HG03108 (cell line): Measurements from ENCODE around the gene HSPA13.
A peak's percentile ranks its signal among the peaks of the same experiment; 100 is the strongest.
"Not testable (repeated sequence)": the region's sequence is repeated elsewhere in the genome, so short reads cannot be mapped to it uniquely, and the experiment has no call there.

Experiments
- ATAC-seq: cut with Tn5 transposase; IDR thresholded peaks from one replicate; pipeline ENCODE4 v1.9.1; 2021; ENCODE audit warnings: moderate library complexity; ENCODE audit not compliant: unreplicated experiment

HSPA13 gene, protein sequence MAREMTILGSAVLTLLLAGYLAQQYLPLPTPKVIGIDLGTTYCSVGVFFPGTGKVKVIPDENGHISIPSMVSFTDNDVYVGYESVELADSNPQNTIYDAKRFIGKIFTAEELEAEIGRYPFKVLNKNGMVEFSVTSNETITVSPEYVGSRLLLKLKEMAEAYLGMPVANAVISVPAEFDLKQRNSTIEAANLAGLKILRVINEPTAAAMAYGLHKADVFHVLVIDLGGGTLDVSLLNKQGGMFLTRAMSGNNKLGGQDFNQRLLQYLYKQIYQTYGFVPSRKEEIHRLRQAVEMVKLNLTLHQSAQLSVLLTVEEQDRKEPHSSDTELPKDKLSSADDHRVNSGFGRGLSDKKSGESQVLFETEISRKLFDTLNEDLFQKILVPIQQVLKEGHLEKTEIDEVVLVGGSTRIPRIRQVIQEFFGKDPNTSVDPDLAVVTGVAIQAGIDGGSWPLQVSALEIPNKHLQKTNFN

DNA sequence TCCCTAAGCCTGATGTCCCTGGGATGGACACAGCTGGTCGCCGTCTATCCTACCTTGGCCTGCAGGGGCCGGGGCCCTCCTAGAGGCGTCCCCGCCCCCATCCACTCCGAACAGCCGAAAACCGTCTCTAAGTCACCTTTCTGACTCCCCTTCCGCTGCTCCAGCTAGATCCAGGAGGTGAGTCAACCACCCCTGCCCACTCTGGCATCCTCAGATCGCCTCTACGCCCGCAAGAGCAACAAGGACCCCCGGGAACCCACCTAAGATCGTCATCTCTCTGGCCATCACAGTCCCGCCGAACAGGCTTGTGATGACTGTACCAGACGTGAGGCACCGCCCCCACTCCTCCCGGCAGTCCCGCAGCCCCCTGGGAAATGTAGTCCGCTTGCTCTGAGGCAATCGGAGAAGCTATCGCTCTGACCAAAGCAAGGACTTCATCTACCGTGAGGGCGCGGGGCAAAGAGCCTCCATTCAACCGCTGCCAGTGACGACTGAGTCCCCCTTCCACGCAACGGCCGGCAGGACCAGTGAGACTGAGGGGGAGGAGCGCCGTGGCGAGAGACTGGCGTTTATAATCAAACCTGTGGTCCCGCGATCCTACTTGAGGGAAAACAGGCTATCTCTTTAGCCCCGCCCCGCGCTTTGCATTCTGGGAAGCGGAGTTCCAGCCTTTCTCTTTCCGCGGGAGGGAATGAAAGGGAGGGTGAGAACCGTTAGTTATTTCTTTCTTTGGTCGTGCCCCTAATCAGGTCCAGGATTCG lies at the start of gene HSPA13:
Gene HSPA13 (minus strand): TSS at position 312 of the 761 bp plus-strand sequence. CDS start 27 bp downstream, at position 285.
- peak; percentile 99 for ATAC-seq

DNA sequence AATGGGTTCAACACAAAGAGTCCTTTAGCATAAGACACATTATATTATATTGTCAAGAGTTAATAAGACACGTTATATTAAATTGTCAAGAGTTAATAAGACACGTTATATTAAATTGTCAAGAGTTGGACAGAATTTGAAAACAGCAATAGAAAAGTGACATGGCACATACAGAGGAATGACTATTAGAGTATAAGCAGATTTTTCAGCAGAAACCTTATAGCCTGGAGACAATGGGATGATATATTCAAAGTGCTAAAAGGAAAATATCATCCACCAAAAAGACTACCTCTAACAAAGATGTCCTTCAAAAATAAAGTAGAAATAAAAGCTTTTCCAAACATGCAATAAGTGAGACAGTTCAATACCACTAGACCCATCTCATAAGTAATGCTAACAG lies 36.0 kb upstream of the HSPA13 start:
- no peak for ATAC-seq

DNA sequence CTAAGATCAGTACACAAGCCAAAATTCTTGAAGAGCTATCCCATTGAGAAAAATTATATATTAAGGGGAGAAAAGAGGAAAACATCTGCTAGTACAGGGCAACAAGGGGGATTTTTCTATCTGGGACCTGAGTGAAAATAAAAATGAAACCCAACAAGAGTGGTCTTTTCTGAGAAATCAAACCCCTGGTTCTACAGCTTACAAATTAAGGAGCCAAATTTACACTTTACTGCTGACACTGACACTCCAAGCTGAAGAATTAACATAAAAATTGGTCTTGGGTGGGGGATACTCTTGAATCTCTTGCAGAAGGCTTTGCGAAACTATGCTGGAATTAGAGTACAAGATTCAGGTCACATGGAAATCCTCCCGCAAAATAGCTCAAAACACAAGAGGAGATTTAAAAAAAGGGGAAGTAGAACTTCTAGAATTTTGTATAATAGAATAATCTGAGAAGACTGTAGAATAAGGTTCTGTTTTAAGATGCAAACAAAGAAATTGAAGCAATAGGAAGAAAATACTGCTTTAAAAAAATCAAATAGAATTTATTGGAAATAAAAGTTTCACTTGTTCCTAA lies 32.1 kb upstream of the HSPA13 start:
- ATAC-seq, result no peak

DNA sequence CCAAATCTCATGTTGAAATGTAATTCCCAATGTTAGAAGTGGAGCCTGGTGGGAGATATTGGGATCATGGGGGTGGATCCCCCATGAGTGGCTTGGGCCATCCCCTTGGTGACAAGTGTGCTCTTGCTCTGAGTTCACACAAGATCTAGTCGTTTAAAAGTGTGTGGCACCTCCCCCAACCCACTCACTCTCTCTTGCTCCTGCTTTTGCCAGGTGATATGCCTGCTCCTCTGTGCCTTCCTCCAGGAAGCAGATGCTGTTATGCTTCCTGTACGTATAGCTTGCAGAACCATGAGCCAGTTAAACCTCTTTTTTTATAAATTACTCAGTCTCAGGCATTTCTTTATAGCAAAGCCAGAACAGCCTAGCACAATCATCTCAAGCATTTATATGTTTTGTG lies 23.0 kb upstream of the HSPA13 start:
- no peak for ATAC-seq

DNA sequence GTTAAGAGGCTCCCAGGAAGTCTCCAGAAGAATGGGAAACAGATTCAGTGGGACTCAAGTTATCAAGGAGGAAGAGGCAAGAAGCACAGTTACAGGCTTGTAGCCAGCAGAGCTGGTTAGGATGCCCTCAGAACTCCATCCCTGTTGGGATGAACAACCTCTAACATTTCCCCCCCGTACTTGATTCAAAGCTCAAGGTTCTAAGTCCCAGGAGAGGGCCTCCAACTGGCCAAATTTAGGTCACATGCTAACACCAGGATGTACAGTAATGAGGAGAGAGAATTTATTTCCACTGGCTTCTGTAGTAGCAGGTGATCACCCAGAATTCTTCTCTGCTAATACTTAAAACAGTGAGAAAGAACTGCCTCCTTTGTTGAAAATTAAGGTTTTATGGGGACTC lies 22.3 kb upstream of the HSPA13 start:
- ATAC-seq, result no peak

DNA sequence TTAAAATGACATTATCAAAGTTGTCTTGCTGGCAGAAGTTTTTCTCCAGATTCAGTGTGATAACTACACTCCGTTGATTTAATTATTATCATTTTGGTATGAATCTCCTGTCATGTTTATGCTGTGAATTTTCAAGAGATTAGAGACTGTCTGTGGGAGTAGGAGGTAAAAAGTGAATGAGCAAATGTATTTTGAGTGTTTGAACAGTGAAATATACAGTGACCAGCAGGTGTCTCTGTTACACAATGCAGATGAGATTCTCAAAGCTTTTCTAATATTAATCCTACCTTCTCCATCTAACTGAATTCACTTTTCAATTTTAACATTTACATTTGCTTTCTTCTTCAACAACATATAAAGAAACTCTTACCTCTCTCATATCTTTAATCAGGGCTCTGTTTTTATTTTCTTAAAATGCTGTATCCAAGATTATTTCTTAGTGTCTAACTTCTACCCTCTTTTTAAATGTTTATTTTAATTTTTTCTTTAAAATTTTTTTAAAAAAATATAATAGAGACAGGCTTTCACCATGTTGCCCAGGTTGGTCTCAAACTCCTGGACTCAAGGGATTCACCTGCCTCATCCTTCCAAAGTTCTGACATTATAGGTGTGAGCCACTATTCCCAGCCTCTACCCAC lies 20.9 kb upstream of the HSPA13 start:
- ATAC-seq, result no peak

DNA sequence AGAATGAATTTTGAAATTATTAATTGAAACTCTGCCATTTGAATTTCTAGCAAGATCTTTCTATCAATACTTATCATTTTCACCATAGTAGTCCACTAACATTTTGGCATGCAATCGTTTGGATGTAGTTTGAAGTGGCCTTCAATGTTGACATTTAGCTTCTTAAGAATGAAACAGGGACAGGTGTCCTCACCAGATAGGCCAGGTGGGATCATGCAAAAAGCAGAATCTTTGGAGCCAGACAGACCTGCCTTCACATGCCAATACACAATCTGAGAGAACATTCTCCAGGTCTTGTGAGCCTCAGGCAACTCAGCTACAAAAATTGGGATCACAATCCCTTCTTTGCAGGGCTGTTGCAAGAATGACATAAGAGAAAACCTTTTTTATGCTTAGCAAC lies 18.3 kb upstream of the HSPA13 start:
- ATAC-seq, result no peak

DNA sequence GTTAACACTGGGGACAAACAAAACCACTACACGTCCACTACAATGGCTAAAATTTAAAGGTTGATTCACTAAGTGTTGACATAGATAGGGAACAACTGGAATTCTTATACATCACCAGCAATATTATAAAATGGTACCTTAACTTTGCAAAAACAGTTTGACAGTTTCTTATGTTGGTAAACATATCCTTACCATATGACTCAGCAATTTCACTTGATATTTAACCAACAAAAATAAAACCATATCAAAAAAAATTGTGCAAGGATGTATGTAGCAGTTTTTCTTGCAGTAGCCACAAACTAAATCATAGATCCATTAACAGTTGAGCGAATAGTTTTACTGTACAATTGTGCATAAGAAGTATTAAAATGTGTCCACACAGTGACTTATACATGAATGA lies 5.3 kb upstream of the HSPA13 start:
- ATAC-seq, result no peak

DNA sequence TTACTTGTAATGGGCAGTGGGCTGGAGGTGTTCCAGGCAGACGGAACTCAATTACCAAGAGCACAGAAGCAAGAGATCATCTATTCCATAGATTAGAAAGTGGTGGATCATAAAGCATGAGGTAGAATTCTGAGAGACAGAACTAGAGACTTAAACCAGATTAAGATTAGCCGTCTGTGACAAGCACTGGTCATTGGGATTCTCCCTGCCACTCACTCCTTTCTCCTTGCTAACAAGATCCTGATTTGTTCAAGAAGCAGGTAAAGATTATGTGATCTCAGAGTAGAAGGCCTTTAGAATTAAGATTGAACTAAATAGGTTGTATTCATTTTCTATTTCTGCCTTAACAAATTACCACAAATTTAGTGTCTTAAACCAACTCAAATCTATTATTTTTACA lies 1.5 kb upstream of the HSPA13 start:
- ATAC-seq, result no peak

DNA sequence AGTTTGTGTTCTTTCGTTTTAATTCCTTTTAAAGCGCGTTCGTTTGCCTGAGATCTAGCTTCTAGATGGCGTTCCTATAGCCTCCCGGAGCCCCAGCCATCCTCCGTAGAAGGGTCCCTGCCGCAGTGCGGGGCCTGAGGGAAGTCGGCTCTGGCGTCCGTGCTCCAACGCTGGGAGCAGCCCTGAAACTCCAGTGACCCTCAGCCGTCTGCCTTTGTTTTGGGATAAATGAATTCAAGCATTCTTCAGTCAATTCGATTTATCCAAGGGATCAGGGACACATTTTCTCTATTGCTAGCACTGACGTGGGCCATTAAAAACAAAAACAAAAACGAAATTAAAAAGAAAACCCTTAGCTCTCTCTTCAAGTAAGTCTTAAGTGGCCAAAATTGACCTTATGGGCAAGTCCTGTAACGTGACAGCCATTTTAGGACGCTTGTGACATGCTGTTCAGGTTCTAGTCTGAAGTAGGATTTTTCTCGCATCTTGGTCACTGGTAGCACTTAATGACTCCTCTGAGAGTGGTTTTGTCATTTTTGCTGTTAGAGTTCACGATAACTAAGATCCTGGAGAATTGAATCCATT lies 742 bp upstream of the HSPA13 start:
- ATAC-seq, result peak; percentile 14

DNA sequence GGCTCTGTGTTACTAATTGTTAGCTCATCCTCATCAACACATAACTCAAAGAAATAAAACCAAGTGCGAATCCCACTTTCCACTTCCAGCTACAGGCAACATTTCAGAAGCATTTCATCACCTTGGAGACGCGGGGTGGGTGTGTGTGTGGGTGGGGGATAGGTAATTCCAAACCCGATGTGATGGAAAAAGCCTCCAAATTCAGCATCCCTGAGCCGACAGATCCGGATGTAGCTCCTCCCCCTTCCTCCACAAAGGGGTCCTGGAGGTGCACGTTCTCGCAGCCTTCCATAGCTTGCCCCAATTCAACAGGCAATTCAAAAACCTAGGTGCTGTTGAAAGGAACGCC lies 486 bp downstream of the HSPA13 start:
- ATAC-seq, result peak; percentile 0

DNA sequence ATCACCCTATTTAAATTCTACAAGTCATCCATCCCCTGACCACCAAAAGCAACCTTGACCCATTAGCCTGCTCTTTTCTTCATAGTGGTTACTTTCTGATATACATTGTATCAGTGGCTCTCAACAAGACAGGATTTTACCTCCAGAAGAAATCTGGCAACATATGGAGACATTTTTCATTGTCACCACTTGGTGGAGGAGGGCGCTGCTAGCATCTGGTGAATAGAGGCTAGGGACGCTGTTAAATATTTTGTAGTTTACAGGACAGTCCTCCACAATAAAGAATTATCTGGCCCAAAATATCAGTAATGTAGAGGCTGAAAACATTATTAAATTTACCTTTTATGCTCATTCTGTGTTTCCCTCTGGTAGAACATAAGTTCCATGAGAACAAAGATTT lies 6.1 kb downstream of the HSPA13 start:
- ATAC-seq, result no peak

DNA sequence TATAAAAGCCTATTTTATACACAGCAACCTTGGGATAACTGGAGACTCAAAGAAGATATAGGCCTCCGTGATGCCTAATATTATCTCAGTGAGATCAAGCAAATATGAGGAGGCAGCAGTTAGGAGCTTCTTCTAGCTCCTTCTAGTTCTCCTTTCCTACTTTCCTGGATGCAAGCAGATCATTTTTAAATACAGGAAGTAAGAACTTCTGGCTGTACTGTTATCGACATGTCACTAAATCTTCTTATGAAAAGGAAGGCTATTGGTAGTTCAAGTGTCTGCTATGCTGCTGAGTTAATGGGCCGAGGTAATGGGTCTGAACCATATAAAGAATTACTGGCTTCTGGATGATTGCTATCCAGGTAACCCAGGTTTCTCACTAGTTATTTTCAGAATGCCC lies 15.9 kb downstream of the HSPA13 start:
- ATAC-seq, result no peak

DNA sequence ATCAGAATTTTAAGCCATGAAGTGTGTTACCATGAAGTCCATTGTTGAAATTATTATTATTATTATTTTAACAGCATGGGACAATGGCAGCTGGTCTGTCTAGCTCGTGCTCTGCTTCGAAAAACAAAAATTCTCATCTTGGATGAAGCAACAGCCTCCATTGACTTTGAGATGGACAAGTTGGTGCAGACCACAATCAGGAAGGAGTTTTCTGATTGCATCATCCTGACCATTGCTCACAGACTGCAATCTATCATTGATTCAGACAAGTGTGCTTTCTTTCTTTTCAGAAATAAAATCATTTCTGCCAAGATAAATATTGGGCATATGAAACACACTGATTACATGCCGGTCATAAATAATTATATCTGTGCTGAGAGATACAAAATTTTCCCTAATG lies 21.0 kb downstream of the HSPA13 start:
- no peak for ATAC-seq

DNA sequence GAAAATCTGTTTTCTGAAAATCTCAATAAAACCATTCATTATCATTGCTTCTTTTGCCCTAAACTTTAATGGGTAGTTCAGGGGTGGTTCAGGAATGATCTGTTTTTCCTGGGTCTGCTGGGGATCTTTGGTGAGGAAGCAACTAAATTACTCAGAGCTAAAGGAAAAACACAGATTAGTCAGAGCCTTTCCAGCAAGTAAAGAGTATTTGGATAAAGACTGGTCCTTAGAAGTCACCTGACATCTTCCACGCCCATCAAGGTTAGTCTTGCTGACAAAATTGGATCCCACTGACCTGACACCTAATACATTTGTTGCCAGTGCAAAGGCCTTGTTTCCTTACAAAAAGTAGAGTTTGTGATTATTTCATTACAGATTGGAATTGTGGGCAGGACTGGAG lies 24.2 kb downstream of the HSPA13 start:
- ATAC-seq, result no peak

DNA sequence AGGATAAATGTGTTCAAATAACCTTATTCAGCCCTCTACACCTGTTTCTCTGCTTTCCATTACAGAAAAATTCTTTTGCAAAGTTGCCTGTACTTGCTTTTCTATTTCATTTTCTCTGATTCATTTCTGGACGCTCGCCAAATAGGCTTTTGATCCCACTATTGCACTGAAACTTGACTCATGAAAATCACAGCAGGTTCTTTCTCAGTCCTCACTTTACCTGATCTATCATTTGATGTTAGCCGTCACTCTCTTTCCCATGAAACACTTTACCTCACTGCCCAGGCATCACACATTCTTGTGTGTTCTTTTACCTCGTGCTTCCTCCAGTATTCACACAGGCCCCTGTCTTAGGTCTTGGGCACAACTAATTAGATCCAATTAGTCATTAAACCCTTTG lies 26.2 kb downstream of the HSPA13 start:
- ATAC-seq, result no peak

DNA sequence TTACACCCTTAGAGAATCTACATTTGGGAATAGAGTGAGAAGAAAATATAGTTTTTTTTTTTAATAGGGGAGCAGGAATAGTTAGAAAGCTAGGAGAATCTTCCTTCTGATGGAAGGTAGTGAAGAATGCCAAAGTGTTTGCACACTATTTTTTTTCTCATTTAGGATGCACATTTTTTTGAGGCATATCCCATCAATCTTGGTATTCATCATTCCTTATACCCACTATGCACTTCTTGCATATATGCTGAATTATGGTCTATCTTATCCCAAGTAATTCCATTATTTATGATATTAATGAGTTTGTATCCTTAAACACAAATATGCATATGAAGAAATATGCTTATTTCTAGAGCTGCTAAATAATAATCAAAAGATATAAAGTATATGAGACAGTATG lies 28.4 kb downstream of the HSPA13 start:
- no peak for ATAC-seq

DNA sequence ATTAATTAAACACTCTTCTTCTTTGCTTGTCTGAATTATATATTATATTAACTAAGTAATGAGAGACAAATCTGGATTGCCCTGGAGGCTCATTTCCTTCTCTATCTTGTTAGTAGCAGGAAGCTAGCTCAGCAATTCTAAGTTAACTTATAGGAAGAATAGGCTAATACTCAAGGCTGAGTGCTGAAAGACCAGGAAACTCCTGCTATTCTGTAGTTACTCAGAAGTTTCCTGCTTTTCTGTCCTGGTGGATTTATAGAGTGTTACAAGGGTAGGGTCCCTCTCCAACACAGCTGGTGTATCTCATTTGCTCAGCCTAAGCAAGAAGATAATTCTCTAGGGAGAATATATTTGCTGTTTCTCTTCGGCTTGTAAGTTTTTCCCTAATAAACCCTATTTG lies 29.2 kb downstream of the HSPA13 start:
- ATAC-seq, result no peak

DNA sequence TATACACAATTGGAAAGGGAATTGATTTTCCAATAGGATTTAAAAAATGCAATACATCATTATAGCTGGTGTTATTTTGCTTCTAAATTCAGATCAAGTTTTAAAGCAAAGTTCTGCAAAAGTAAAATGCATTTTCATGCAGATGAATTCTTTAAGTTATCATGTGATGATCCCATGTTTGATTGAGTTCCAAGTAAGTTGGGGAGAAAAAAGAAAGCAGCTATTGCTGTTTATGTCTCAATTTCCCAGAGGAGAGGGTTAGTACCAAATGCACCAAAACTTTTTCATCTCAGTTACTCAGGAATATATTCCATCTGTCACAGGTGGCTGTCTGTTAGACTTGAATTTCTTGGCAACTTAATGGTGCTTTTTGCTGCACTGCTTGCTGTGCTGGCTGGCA lies 29.7 kb downstream of the HSPA13 start:
- ATAC-seq, result no peak

DNA sequence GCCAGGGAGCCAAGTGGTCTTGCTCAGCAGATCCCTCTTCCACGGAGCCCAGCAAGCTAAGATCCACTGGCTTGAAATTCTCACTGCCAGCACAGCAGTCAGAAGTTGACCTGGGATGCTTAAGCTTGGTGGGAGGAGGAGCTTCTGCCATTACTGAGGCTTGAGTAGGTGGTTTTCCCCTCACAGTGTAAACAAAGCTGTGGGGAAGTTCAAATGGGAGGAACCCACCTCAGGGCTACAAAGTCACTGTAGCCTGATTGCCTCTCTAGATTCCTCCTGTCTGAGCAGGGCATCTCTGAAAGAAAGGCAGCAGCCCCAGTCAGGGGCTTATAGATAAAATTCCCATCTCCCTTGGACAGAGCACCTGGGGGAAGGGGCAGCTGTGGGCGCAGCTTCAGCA lies 55.6 kb downstream of the HSPA13 start:
- not testable (repeated sequence) for ATAC-seq

DNA sequence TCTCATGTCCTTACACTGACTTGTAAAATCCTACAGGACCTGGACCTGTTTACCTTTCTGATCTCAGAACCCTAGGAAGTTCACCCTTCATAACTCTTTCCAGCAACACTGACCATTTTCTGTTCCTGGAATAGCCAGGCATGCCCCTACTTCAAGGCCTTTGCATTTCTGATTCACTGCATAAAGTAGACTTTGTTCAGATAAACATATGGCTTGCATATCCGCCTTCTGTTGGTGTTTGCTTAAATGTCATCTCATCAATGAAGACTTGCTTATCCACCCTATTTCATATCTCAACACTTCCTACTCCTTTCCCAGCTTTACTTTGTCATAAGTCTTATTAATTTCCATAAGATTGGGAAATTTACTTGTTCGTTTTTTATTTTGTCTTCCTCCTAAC lies 57.4 kb downstream of the HSPA13 start:
- ATAC-seq, result no peak
